Stimulated activated CD8-positive, alpha-beta memory T cell treated with anti-CD3 and anti-CD28 coated beads, Interleukin-7, amount 100 ng/mL, for 4 hours (primary cell): Measurements from ENCODE around the gene SLC1A2.

Experiments used
- DNase-seq, 2 donors: peaks; one replicate each; pipeline ENCODE4 v3.0.0-alpha.2; 2020; ENCODE audit warnings: low read depth in 2 of 2

Gene SLC1A2

GRCh38 chr11:35419184-35419829 lies at the start of gene SLC1A2:
TSS of gene SLC1A2 (minus strand) at chr11:35419558. CDS start at chr11:35418966, 592 bp downstream.
- no peak for DNase-seq

GRCh38 chr11:35466058-35466457 lies 46.7 kb upstream of the SLC1A2 start:
- DNase-seq, result no peak

- no peak for DNase-seq
These were observed 45.0 kb upstream of the SLC1A2 start for GRCh38 chr11:35464308-35464707.

GRCh38 chr11:35463331-35463751 lies 44.0 kb upstream of the SLC1A2 start:
- DNase-seq, result no peak

GRCh38 chr11:35461917-35462538 lies 42.7 kb upstream of the SLC1A2 start:
- no peak for DNase-seq

- DNase-seq, result no peak
These were observed 40.1 kb upstream of the SLC1A2 start for GRCh38 chr11:35459489-35459888.

- no peak for DNase-seq
These were observed 39.5 kb upstream of the SLC1A2 start for GRCh38 chr11:35458846-35459245.

GRCh38 chr11:35454362-35454761 lies 35.0 kb upstream of the SLC1A2 start:
- DNase-seq, result no peak

- DNase-seq, result no peak
These were observed 17.4 kb upstream of the SLC1A2 start for GRCh38 chr11:35436581-35437250.

GRCh38 chr11:35433588-35433987 lies 14.2 kb upstream of the SLC1A2 start:
- DNase-seq, result no peak

- no peak for DNase-seq
These were observed 13.1 kb upstream of the SLC1A2 start for GRCh38 chr11:35432464-35432863.

- DNase-seq, result no peak
These were observed 7.7 kb upstream of the SLC1A2 start for GRCh38 chr11:35427071-35427470.

- DNase-seq, result no peak
These were observed 7.0 kb upstream of the SLC1A2 start for GRCh38 chr11:35426351-35426750.

- DNase-seq, result no peak
These were observed 6.3 kb upstream of the SLC1A2 start for GRCh38 chr11:35425603-35426212.

GRCh38 chr11:35424157-35424940 lies 5.0 kb upstream of the SLC1A2 start:
- no peak for DNase-seq

GRCh38 chr11:35420371-35420770 lies 1.0 kb upstream of the SLC1A2 start:
- no peak for DNase-seq

- no peak for DNase-seq
These were observed 524 bp upstream of the SLC1A2 start for GRCh38 chr11:35419830-35420333.

GRCh38 chr11:35418282-35419183 lies 825 bp downstream of the SLC1A2 start:
- no peak for DNase-seq

GRCh38 chr11:35415487-35415886 lies 3.9 kb downstream of the SLC1A2 start:
- DNase-seq, result no peak

- DNase-seq, result no peak
These were observed 4.6 kb downstream of the SLC1A2 start for GRCh38 chr11:35414776-35415175.

- DNase-seq, result no peak
These were observed 5.0 kb downstream of the SLC1A2 start for GRCh38 chr11:35414311-35414710.
